Measurements from ENCODE around the gene SUCLG2. TPM values are rescaled to one million over a fixed set of nuclear protein-coding genes. Genes with fewer than 3 reads are reported as not detected.
A peak's percentile ranks its signal among the peaks of the same experiment; 100 is the strongest.

Gene SUCLG2
- total and polyA plus RNA-seq, 9 of the 15 experiments (the other 6 are each of a cell fraction or from before 2014, with no cell fraction given): 10.1 to 41.4 (median 29.0) TPM

DNA sequence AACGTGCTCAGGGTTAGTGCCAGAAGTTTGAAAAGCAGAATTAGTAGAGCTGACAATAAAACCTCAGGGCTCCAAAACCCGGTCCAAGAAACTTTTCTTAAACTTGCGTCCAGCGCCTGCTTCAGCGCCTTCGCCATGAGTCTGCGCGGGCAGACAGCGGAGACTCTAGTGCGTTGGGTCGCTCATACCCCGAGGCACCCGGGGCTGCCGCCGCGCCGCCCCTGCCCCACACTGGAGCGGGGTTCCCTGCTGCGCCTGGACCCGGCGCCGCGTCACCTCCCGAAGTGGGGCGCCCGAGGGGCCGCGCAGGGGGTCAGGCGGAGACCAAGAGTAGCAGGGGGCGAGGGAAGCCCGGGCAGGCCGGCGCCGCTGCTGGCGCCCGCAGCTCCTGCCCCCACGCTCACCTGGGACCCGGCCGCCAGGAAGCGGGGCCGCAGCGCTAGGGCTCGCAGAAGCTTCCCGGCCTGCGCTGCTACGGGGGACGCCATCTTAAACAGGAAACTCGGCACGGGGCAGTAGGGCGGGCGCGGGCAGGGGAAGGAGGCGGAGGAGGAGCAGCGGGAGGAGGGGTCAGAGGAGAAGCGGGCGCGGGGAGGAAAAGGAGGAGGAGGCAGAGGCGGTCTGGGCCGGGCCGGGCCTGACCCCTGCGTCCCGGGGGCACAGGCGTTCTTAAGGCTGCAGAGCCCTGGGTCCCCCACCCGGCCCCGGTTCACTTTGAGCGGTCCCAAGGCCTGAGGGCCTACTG lies at the start of gene SUCLG2 (continued):
- TF ChIP-seq ZBTB40 (IDR thresholded peaks at IDR 0.05) (no peak), ZBTB40 (CRISPR knock-in tag; IDR thresholded peaks at IDR 0.05) (no peak), ZNF785 (CRISPR knock-in tag; IDR thresholded peaks at IDR 0.05) (no peak), MAZ (CRISPR knock-in tag; conservative IDR thresholded peaks at IDR 0.05 in 1 of 2, IDR thresholded peaks at IDR 0.05 in 1 of 2) (peak; percentile 71 to 85), ATF7 (IDR thresholded peaks at IDR 0.05) (peak; percentile 45; the same call in 1 of the 2 replicates), NRF1 (conservative IDR thresholded peaks at IDR 0.05 in 1 of 2, IDR thresholded peaks at IDR 0.05 in 1 of 2) (peak; percentile 73 to 75), SMARCA5 (IDR thresholded peaks at IDR 0.05) (no peak), CXXC5 (CRISPR knock-in tag; IDR thresholded peaks at IDR 0.05) (peak; percentile 65), RBBP5 (IDR thresholded peaks at IDR 0.05; ENCODE audit: borderline replicate concordance, insufficient read depth, low read length, poor library complexity, severe bottlenecking) (peak; percentile 77), RBFOX2 (IDR thresholded peaks at IDR 0.05; ENCODE audit: low read depth, low read length) (peak; percentile 95), ATF1 (CRISPR knock-in tag; IDR thresholded peaks at IDR 0.05) (no peak), ATF1 (tag; IDR thresholded peaks at IDR 0.05) (peak; percentile 45; the same call in 1 of the 2 replicates), ZNF263 (CRISPR knock-in tag; IDR thresholded peaks at IDR 0.05; ENCODE audit: borderline replicate concordance) (peak; percentile 99), TFE3 (CRISPR knock-in tag; IDR thresholded peaks at IDR 0.05) (peak; percentile 80), SRSF1 (IDR thresholded peaks at IDR 0.05; ENCODE audit: low read depth, low read length) (no peak), CBFA2T2 (conservative IDR thresholded peaks at IDR 0.05) (0 out of 2 replicates have a peak, but pooled peaks have one; percentile 24)

All from K562 (cell line).